GM12878 (cell line): ENCODE measurements around the gene CTNNA1. TPM values are rescaled to one million over a fixed set of nuclear protein-coding genes. Genes with fewer than 3 reads are reported as not detected.

ENCODE experiments used
- ATAC-seq: fragments of 200-7000 bp; cut with Tn5 transposase; 3 replicates; pipeline ENCODE4 v1.9.1; 2020; ENCODE audit warnings: mild to moderate bottlenecking, moderate library complexity
- BruUV-seq: library from RNA; stranded (reverse); fragments of 400-500 nt; replicated peaks from 2 replicates; lab custom pipeline; 2021; lab: Mats Ljungman, UMichigan
- CTCF ChIA-PET: fragments of 300-600 bp; sonication (Branson Sonifier 250); formaldehyde crosslinking; extraction: SDS; loops from one replicate; lab custom pipeline; 2021; ENCODE audit warnings: inconsistent platforms; lab: Yijun Ruan, JAX
- POLR2A ChIA-PET: fragments of 350-600 bp; formaldehyde crosslinking; extraction: SDS; loops from one replicate; lab custom pipeline; 2021; ENCODE audit warnings: inconsistent platforms; lab: Charles Lee
- RAD21 ChIA-PET: fragments of 300-600 bp; sonication (Branson Sonifier 250); formaldehyde crosslinking; loops from one replicate; lab custom pipeline; 2023; ENCODE audit warnings: antibody characterized with exemption; ENCODE audit not compliant: unreplicated experiment; lab: Charles Lee
- SMC1A ChIA-PET: fragments of 300-600 bp; sonication (Branson Sonifier 250); formaldehyde crosslinking; loops from one replicate; lab custom pipeline; 2023; ENCODE audit not compliant: unreplicated experiment, uncharacterized antibody; lab: Charles Lee
- DNase-seq: peaks from one replicate; pipeline ENCODE4 v3.0.0-alpha.2; 2011; ENCODE audit warnings: low read depth, low spot score
- FAIRE-seq: peaks from 3 replicates; lab custom pipeline; 2011; peaks lifted over from hg19 to GRCh38; lab: Jason Lieb, UNC
- H2AFZ ChIP-seq: 2 replicates; pipeline ENCODE4 v1.6.0; 2011; ENCODE audit warnings: low read depth, low read length, control low read depth; ENCODE audit not compliant: control insufficient read depth
- H3K27ac ChIP-seq: 2 replicates; pipeline ENCODE4 v1.5.1; 2011; ENCODE audit warnings: control low read depth; ENCODE audit not compliant: control insufficient read depth, insufficient read depth
- H3K27me3 ChIP-seq, 2 experiments: replicated peaks in 1 of 2; 2 replicates each; pipeline versions ENCODE4 v1.6.0 to v1.6.1; 2011; ENCODE audit warnings: low read length in 1 of 2; ENCODE audit not compliant: control insufficient read depth in 2 of 2, insufficient read depth in 2 of 2
- H3K36me3 ChIP-seq, 2 experiments: 2 replicates each; pipeline ENCODE4 v1.5.1; 2011; ENCODE audit warnings: low read length in 1 of 2; ENCODE audit not compliant: control insufficient read depth in 2 of 2, insufficient read depth in 2 of 2
- H3K4me1 ChIP-seq: 2 replicates; pipeline ENCODE4 v1.6.1; 2011; ENCODE audit warnings: mild to moderate bottlenecking, low read length, moderate library complexity, mixed read lengths; ENCODE audit not compliant: control insufficient read depth, insufficient read depth
- H3K4me2 ChIP-seq: 2 replicates; pipeline ENCODE4 v1.6.0; 2011; ENCODE audit warnings: control low read depth; ENCODE audit not compliant: control insufficient read depth, insufficient read depth
- H3K4me3 ChIP-seq: fragments of 200-600 bp; sonication (generic); 2 replicates; pipeline ENCODE4 v1.5.1; 2016
- H3K79me2 ChIP-seq: 2 replicates; pipeline ENCODE4 v1.6.0; 2011; ENCODE audit warnings: low read length; ENCODE audit not compliant: control insufficient read depth, insufficient read depth
- H3K9ac ChIP-seq: 2 replicates; pipeline ENCODE4 v1.8.0; 2011; ENCODE audit warnings: low read length, control low read depth, mixed read lengths; ENCODE audit not compliant: control insufficient read depth, insufficient read depth
- H3K9me3 ChIP-seq: replicated peaks from 3 replicates; pipeline ENCODE4 v1.5.1; 2011; ENCODE audit warnings: mild to moderate bottlenecking, low read length; ENCODE audit not compliant: control insufficient read depth, insufficient read depth
- H4K20me1 ChIP-seq: 2 replicates; pipeline ENCODE4 v1.6.0; 2011; ENCODE audit not compliant: control insufficient read depth, insufficient read depth
- BMI1 ChIP-seq: fragments of 450-650 bp; IDR thresholded peaks from 2 replicates; pipeline ENCODE4 v1.6.1; 2016; ENCODE audit warnings: mild to moderate bottlenecking, moderate library complexity, borderline replicate concordance
- CHD2 ChIP-seq: IDR thresholded peaks from 2 replicates; pipeline ENCODE4 v1.6.1; 2011; ENCODE audit warnings: low read depth, low read length, improper control_type of control experiment, borderline replicate concordance
- EGR1 ChIP-seq, 2 experiments: IDR thresholded peaks; 1 replicate in 1 of 2; 2 replicates in 1 of 2; pipeline ENCODE4 v1.6.1; 2011 to 2012; ENCODE audit warnings: low read depth in 2 of 2, low read length in 2 of 2, borderline replicate concordance in 1 of 2, mild to moderate bottlenecking in 1 of 2, moderate library complexity in 1 of 2
- ESRRA ChIP-seq: IDR thresholded peaks from 2 replicates; pipeline ENCODE4 v1.6.1; 2012; ENCODE audit warnings: mild to moderate bottlenecking, low read length, improper control_type of control experiment
- HDAC2 ChIP-seq: fragments of 200-600 bp; sonication (generic); IDR thresholded peaks from 2 replicates; pipeline ENCODE4 v1.6.1; 2017
- KLF5 ChIP-seq: fragments of 450-650 bp; IDR thresholded peaks from 2 replicates; pipeline ENCODE4 v1.6.1; 2014; ENCODE audit warnings: mild to moderate bottlenecking; ENCODE audit not compliant: partially characterized antibody
- MEF2B ChIP-seq: fragments of 450-650 bp; IDR thresholded peaks from 2 replicates; pipeline ENCODE4 v1.6.1; 2018; ENCODE audit warnings: mild to moderate bottlenecking, moderate library complexity; ENCODE audit not compliant: partially characterized antibody, poor library complexity, severe bottlenecking
- NR2F1 ChIP-seq: fragments of 450-650 bp; conservative IDR thresholded peaks from 2 replicates; pipeline ENCODE4 v1.6.1; 2017; ENCODE audit warnings: mild to moderate bottlenecking
- RAD21 ChIP-seq: IDR thresholded peaks from 2 replicates; pipeline ENCODE4 v1.6.1; 2011; ENCODE audit warnings: mild to moderate bottlenecking, low read depth, low read length, moderate library complexity; ENCODE audit not compliant: insufficient read depth
- RAD51 ChIP-seq: fragments of 450-650 bp; IDR thresholded peaks from 2 replicates; pipeline ENCODE4 v1.6.1; 2016; ENCODE audit warnings: moderate library complexity, mild to moderate bottlenecking, inconsistent platforms
- RCOR1 ChIP-seq: conservative IDR thresholded peaks from 2 replicates; pipeline ENCODE4 v1.6.1; 2012; ENCODE audit warnings: low read depth, low read length, improper control_type of control experiment
- RELB ChIP-seq: fragments of 450-650 bp; IDR thresholded peaks from 2 replicates; pipeline ENCODE4 v1.6.1; 2017; ENCODE audit warnings: low read depth, mild to moderate bottlenecking, moderate library complexity
- SMAD1 ChIP-seq: fragments of 450-650 bp; IDR thresholded peaks from 2 replicates; pipeline ENCODE4 v1.6.1; 2018; ENCODE audit warnings: mild to moderate bottlenecking, low read depth; ENCODE audit not compliant: partially characterized antibody
- SUPT20H ChIP-seq: IDR thresholded peaks from 2 replicates; pipeline ENCODE4 v1.6.1; 2011; ENCODE audit warnings: low read depth, mild to moderate bottlenecking, low read length, moderate library complexity, borderline replicate concordance; ENCODE audit not compliant: control insufficient read depth
- ZNF274 ChIP-seq: IDR thresholded peaks from one replicate; pipeline ENCODE4 v1.8.0; 2011; ENCODE audit not compliant: insufficient read length, insufficient read depth
- WGBS: methylation state at CpG from one replicate; pipeline ENCODE4 v1.1.6; 2016; ENCODE audit warnings: low lambda C conversion rate; ENCODE audit not compliant: insufficient replicate concordance, insufficient coverage; ENCODE audit errors: missing lambda C conversion rate; 5-methylcytosine and 5-hydroxymethylcytosine counted together
- in situ Hi-C: fragments of 300-500 bp; cut with MboI; formaldehyde crosslinking; loops from 9 replicates; pipeline ENCODE4 v1.14.3; 2018; ENCODE audit warnings: mixed read lengths
- intact Hi-C: fragments of 100-400 bp; cut with micrococcal nuclease; formaldehyde crosslinking; loops from one replicate; pipeline ENCODE4 v1.14.2; 2022; ENCODE audit not compliant: unreplicated experiment
- polyA plus RNA-seq, 11 experiments: library from polyadenylated mRNA; depleted of rRNA in 4 of 11; unstranded in 6 of 11; stranded (reverse) in 5 of 11; fragments of >200 nt; fragmentation: Nextera tagmentation in 4 of 11; fragmentation: Illumina TruSeq in 1 of 11; extraction: Ambion mirVana in 4 of 11; extraction: Trizol in 1 of 11; gene quantifications; 1 replicate in 1 of 11; 2 replicates in 10 of 11; pipeline versions ENCODE4 v1.2.1 to v1.2.3, GENCODE V29; 2011 to 2016; ENCODE audit warnings: inconsistent platforms in 2 of 11, missing spikeins in 2 of 11, low read depth in 1 of 11
- total RNA-seq, 4 experiments: library from RNA; depleted of rRNA in 3 of 4; stranded (reverse); fragments of >200 nt in 3 of 4; fragmentation: Illumina TruSeq in 1 of 4; extraction: Trizol in 1 of 4; gene quantifications; 2 replicates each; pipeline versions ENCODE4 v1.2.1 to v1.2.3, GENCODE V29; 2013 to 2021
- TF ChIP-seq, protein P1 (sequence below): IDR thresholded peaks from 2 replicates; pipeline ENCODE4 v1.6.1; 2011; ENCODE audit warnings: borderline replicate concordance, low read depth, mild to moderate bottlenecking, moderate library complexity, low read length; ENCODE audit not compliant: insufficient read depth, poor library complexity, severe bottlenecking
- TF ChIP-seq, protein P2 (sequence below): fragments of 450-650 bp; formaldehyde crosslinking; IDR thresholded peaks from 2 replicates; pipeline ENCODE4 v1.4.0; 2020; ENCODE audit warnings: mild to moderate bottlenecking, moderate library complexity

CTNNA1 gene
- total and polyA plus RNA-seq, 10 of the 15 experiments (the other 5 are each of a cell fraction or from before 2014, with no cell fraction given) = 32.6 to 104 (median 57.7) TPM

DNA sequence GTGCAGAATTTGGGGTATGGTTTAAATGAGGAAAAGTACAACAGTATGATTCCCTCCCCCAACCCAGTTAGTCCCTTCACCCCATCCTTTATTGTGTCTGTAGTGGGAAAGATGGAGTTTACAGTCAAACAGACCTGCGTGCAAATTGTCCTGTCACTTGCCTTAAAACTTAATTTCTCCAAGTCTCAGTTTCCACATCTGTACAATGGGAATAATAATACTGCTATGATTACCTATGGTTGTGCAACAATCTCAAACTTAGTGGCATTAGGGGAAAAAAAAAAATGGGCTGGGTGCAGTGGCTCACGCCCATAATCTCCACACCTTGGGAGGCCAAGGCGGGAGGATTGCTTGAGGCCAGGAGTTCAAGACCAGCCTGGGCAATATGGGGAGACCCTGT is 35.8 kb upstream of the CTNNA1 start:
- RAD21 ChIA-PET = no interaction called here
- no peak overlapping the region for H3K9ac ChIP-seq
- H2AFZ ChIP-seq = no peak overlapping the region
- H3K9me3 ChIP-seq = no peaks in the 10 kb centered on the region
- WGBS = 52% methylated on average over 3 of the region's 3 CpGs
- TF ChIP-seq SMAD1 (no peak), RELB (no peak), ZNF274 (no peak), HDAC2 (no peak), RCOR1 (no peak), RAD51 (no peak), EGR1 (IDR thresholded peaks at IDR 0.05; ENCODE audit: borderline replicate concordance in 1 of 2, low read depth in 2 of 2, low read length in 2 of 2) (no peak), CHD2 (no peak), KLF5 (no peak), MEF2B (no peak), RAD21 (no peak), NR2F1 (no peak), BMI1 (no peak), SUPT20H (no peak), ESRRA (no peak)
- TF ChIP-seq, protein P1, sequence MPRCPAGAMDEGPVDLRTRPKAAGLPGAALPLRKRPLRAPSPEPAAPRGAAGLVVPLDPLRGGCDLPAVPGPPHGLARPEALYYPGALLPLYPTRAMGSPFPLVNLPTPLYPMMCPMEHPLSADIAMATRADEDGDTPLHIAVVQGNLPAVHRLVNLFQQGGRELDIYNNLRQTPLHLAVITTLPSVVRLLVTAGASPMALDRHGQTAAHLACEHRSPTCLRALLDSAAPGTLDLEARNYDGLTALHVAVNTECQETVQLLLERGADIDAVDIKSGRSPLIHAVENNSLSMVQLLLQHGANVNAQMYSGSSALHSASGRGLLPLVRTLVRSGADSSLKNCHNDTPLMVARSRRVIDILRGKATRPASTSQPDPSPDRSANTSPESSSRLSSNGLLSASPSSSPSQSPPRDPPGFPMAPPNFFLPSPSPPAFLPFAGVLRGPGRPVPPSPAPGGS = no peak
- TF ChIP-seq, protein P2, sequence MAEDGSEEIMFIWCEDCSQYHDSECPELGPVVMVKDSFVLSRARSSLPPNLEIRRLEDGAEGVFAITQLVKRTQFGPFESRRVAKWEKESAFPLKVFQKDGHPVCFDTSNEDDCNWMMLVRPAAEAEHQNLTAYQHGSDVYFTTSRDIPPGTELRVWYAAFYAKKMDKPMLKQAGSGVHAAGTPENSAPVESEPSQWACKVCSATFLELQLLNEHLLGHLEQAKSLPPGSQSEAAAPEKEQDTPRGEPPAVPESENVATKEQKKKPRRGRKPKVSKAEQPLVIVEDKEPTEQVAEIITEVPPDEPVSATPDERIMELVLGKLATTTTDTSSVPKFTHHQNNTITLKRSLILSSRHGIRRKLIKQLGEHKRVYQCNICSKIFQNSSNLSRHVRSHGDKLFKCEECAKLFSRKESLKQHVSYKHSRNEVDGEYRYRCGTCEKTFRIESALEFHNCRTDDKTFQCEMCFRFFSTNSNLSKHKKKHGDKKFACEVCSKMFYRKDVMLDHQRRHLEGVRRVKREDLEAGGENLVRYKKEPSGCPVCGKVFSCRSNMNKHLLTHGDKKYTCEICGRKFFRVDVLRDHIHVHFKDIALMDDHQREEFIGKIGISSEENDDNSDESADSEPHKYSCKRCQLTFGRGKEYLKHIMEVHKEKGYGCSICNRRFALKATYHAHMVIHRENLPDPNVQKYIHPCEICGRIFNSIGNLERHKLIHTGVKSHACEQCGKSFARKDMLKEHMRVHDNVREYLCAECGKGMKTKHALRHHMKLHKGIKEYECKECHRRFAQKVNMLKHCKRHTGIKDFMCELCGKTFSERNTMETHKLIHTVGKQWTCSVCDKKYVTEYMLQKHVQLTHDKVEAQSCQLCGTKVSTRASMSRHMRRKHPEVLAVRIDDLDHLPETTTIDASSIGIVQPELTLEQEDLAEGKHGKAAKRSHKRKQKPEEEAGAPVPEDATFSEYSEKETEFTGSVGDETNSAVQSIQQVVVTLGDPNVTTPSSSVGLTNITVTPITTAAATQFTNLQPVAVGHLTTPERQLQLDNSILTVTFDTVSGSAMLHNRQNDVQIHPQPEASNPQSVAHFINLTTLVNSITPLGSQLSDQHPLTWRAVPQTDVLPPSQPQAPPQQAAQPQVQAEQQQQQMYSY (CRISPR knock-in tag) = no peak
- H3K27me3 ChIP-seq = no peaks in the 10 kb centered on the region; a peak in 1 of 4 replicates
- BruUV-seq = no TSS peak
- DNase-seq (no peak), FAIRE-seq (no peak), ATAC-seq (no peak)
- no peaks in the 10 kb centered on the region for H4K20me1 ChIP-seq
- POLR2A ChIA-PET = interaction anchor here (0.6 kb wide), 1 partner anchor 14 kb away, joined by 3 read pairs; no protein-coding TSS in a partner anchor
- in situ Hi-C loops = no loop called here
- H3K79me2 ChIP-seq = no peaks in the 10 kb centered on the region
- no peak overlapping the region for H3K4me3 ChIP-seq
- intact Hi-C loops = no loop called here
- H3K4me2 ChIP-seq = no peak overlapping the region
- SMC1A ChIA-PET = no interaction called here
- no peaks in the 10 kb centered on the region for H3K36me3 ChIP-seq
- CTCF ChIA-PET = no interaction called here
- no peak overlapping the region for H3K27ac ChIP-seq
- H3K4me1 ChIP-seq = no peaks in the 10 kb centered on the region
